Muscle of back (tissue), 11 donors: Measurements from ENCODE around the gene FRMD3. TPM values are rescaled to one million over a fixed set of nuclear protein-coding genes. Genes with fewer than 3 reads are reported as not detected.
"Not testable (repeated sequence)": the region's sequence is repeated elsewhere in the genome, so short reads cannot be mapped to it uniquely, and the experiment has no call there.

Experiments used
- DNase-seq, 3 donors: peaks; one replicate each; pipeline versions ENCODE4 v3.0.0 to v3.0.0-alpha.2; 2013
- polyA plus RNA-seq, 10 donors: library from polyadenylated mRNA; unstranded; fragments of 120-200 nt; gene quantifications; one replicate each; pipeline ENCODE4 v1.2.1, GENCODE V29; 2013; ENCODE audit not compliant: insufficient read length in 10 of 10

FRMD3 gene
- polyA plus RNA-seq, 10 donors: 22.5 to 37.8 (median 29.4) TPM

DNA sequence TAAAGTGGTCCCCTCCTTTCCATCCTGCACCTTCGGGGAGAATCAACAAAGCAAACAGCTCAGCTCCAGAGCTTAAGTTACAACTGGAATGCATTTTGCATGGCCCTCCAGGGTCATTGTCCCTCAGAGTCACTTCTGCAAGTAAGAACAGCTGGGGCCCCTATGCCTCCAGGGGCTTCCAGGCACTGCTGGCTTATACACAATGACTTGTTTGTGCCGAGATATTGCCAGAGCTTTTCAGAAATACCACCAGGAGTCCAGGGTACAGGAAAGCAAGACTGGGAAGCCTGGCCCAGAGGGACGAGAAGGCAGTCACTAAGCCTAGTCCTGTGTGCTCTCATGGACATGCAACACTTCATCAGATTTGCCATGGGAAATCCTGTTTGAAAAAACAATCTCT, 11.3 kb downstream of the FRMD3 start:
- no peak for DNase-seq

DNA sequence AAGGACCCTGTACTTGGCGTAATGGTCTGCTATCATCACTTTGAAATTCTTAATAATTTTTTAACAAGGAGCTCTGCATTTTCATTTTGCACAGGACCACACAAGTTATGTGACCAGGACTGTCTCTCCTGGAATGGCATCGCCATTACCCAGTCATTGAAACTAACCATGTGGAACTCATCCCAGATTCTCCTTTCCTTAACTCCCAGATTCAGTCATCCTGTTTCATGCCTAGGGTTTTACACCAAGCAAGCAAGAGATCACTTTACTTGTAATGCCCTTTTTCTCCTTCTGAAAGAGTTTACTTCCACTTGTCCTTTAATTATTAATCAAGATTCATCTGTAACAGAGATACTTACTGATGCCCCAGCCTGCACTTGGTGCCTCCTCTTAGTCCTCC, 12.0 kb downstream of the FRMD3 start:
- no peak for DNase-seq

DNA sequence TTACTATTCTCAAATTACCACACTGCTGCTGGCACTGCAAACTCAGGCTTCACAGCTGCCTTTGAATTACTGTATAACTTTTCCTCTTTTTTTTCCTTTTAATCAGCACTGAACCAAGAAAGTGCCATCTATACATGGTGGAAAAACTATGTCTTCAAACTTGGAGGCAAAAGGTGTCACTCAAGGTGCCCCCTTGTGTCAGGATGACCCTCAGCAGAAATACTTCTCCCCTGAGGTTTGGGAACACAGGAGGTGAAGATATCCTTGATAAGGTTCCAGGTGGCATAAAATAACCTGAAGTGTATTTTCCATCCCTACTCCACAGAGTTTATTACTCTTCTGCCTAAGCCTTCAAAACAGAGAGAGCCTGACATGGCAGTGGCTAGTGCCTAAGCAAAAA, 14.5 kb downstream of the FRMD3 start:
- DNase-seq: no peak

DNA sequence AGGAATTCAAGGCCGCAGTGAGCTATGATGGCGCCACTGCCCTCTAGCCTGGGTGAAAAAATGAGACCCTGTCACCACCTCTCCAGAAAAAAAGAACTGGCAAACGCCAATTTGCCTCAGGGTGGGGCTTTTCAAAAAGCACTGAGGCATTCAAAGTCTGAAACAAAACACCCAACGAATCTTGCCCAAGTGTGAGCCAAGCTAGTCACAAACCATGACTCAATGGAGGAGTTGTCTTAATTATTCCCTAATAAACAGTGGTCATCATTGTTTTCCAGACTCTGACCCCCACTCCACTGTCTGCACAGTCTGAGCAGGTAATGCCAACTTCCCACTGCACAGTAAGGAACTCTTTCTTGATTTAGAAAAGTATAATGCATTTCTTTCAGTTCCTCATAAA, 16.8 kb downstream of the FRMD3 start:
- DNase-seq: no peak

DNA sequence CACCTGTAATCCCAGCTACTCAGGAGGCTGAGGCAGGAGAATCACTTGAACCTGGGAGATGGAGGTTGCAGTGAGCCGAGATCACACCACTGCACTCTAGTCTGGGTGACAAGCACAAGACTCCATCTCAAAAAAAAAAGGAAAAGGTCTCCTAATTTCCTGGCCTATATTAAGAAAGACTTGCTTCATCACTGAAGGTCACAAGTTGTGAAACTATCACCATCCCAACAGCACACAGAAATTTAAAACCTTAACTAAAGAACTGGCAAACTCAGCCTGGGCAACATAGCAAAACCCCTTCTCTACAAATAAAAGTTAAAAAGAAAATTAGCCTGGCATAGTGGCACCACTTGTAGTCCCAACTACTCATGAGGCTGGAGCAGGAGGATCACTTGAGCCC, 17.2 kb downstream of the FRMD3 start:
- DNase-seq: no peak

DNA sequence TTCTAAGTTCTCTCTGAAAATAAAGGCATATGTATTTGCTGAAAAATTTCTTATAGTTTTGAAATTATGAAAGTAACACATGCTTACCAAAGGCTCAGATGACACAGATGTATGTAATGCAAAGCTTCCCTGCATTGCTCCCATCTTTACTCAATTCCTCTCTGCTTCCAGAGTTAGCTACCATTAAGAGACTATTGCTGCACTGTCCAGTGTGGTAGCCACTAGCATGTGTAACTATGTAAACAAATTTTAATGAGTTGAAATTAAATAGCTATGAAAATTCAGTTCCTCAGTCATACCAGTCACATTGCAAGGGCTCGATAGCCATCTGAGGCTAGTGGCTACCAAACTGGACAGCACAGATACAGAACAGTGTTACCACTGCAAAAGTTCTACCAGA, 17.9 kb downstream of the FRMD3 start:
- DNase-seq: no peak

DNA sequence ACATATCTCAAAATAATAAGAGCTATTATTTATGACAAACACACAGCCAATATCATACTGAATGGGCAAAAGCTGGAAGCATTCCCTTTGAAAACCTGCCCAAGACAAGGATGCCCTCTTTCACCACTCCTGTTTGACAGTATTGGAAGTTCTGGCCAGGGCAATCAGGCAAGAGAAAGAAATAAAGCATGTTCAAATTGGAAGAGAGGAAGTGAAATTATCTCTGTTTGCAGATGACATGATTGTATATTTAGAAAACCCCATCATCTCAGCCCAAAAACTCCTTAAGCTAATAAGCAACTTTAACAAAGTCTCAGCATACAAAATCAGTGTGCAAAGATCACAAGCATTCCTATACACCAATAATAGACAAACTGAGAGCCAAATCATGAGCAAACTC, 20.2 kb downstream of the FRMD3 start:
- DNase-seq: not testable (repeated sequence)

DNA sequence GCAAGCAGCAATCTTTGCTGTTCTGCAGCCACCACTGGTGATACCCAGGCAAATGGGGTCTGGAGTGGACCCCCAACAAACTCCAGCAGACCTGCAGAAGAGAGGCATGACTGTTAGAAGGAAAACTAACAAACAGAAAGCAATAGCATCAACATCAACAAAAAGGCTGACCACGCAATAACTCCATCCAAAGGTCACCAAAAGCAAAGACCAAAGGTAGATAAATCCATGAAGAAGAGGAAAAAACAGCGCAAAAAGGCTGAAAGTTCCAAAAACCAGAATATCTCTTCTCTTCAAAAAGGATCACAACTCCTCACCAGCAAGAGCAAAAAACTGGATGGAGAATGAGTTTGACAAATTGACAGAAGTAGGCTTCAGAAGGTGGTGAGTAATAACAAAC, 23.4 kb downstream of the FRMD3 start:
- DNase-seq: no peak

DNA sequence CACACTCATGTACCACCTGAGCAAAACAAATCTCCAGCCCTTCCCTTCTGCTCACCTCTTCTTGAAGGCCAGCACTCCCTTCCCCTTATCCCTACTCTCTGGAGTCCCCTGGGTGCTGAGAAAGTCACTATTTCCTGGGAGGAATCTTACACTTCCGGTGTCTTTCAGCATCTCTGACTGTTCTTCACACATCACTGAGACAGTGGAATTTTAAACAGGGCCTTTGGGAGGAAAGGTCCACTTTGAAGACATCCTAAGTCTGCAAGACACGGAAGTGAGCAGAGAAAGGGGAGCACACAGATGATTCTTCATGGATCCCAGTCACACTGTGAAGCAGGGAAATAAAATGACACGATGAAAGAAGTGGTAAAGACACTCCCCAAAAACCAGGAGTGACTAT, 25.6 kb downstream of the FRMD3 start:
- no peak for DNase-seq

DNA sequence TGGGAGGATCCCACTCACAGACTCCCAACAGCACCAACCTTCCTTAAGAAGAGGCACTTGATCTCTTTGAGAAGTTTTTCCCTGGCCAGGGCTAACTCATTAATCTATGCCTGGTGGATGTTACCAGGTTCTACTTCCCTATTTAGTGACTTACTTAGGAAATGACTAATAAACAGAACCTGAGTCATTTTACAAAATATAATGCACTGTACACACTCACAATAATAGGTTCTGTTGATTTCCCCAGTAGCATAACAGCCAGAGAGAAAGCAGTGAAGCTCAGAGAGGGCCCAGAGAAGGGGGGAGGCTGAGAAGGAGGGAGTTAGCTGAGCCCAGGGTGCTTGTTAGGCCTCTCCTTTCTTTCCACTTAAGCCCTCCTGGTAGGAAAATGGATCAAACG, 27.1 kb downstream of the FRMD3 start:
- DNase-seq: no peak

DNA sequence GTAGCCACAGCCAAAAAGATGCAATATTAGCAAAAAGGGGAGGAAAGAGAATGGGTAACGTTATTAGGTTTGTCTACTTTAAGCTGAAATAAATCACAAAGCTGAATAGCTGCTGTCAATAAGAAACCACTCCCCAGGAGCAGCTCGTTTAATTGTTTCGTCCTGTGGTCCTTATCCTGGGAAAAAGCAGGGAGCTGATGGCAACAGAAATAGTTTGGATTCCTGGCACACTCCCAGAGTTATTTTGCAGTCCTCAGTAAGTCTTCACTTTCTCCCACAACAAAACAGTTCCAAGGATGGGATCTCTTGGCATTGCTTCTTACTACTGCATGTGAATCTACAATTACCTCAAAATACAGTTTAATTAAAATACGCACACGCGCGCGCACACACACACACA, 28.8 kb downstream of the FRMD3 start:
- DNase-seq: peak; percentile 39 to 91 (median 65)

DNA sequence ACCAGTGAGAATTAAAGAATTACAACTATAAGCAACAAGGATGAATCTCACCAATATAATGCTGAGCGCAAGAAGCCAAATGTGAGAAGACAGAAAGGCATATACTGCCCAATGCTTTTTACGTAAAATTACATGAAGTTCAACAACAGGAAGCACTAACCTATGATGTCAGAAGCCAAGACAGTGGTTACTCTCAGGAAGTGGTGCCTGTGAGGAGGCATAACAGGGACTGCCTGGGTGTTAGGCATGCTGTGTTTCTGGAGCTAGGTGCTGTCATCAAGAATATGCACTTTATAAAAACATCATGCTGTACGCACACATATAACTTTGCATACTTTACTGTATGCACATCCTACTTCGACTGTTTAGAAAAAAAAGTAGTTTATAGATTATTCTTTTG, 30.1 kb downstream of the FRMD3 start:
- DNase-seq: no peak

DNA sequence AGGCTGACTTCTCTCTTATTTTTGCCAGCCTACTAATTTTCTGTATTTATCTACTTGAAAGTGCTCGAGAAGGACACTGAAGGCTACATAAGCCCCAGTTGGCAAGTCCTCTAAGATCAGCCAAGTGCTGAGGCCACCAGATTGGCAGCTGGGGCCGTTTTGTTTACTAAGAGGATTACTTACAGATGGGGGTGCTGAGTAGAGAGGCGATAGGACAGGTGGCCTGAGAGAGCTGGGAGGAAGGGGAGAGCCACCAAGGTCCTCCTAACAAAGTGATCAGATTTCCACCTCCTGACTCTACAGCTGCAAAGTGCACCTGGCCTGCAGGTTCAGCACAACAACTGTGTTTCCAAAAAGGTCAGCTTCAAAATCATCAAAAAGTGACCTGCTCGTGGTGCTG, 32.9 kb downstream of the FRMD3 start:
- DNase-seq: peak in 2 of 3 donors; percentile 25 to 32

DNA sequence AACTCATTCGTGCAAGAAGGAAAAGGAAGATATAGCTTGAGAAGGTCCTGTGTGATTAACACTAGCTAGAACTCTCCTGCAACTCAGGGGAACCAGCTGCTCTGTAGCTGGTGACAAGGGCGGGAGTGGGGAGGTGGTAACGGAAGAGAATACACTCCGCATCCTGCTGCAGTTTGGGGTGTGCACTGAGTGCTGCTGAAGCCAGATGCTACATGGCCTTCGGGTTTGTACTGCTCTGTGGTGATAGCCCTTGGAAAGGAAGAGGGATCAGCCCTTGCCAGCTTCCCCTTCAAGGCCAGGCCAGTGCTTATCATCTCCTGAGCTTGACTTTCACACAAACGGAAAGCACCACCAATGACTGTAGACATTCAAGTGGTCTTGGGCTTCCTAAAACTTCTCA, 34.3 kb downstream of the FRMD3 start:
- DNase-seq: no peak

DNA sequence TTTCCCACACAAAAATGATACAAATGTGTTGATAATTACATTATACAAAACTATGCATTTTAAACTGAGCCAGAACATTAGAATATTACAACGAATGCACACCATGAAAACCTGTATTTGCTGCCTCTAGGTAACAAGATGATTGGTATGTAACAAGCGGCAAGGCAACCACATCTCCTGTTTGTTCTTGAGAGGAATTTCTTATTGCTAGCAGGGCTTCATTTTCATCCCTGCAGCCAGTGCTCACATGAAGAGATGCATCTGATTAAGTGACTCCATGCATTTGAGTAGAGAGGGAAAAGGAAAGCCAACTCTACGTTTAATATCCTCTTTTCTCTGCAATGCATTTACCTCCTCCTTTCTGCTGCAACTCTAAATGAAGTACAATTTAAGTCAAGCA, 36.6 kb downstream of the FRMD3 start:
- no peak for DNase-seq

DNA sequence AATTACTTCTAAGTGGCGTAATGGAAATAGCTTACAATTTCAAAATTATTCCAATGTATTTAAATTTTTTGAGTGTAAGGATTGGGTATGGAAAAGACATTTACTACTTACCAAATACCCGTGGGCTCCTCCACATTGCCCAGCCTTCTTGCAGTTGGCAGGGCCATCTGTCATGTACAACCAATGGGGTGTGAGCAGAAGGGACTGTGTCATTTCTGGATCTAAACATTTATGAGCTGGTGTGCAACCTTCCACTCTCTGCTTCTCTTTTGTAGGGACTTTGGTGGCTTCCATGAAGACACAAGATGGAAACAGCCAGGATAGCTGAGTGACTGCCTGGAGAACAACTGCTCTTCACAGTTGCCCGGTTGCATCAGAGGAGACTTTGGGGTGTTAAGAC, 40.8 kb downstream of the FRMD3 start:
- DNase-seq: no peak

DNA sequence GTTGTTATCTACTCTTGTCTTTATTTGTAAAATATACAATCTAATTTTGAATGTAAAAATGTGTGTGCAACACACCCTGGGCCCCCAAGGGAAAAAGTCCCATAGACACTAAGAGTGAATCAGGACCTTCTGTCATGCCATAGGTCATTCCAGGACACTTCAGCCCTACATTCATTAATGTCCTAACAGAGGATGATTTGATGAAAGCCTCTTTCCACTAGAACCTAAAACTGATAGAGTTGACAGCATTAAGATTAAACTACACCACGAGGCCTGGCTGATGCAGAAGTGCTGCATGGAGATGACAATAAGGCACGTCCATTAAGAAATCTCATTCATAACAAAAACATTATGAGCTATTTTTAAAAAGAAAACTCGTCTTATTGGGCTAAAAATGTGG, 46.2 kb downstream of the FRMD3 start:
- DNase-seq: no peak

DNA sequence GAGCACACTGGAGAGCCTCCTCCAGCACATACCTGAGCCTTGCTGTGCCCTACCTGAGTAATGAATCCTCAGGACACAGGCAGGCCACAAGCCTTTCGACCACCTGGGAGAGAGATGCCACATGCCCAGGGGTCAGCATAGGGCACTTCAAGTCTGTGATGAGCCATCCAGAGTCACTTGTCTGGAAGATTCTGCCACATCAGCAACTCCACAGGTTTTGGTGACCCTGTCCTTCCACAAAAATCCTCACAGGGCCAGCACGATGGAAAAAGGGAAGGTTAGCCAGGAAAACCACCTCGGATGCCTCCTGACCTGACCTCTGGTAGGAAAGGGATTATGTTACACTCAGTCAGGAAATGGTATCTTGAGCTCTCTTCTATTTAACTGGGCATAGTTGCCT, 46.8 kb downstream of the FRMD3 start:
- no peak for DNase-seq

DNA sequence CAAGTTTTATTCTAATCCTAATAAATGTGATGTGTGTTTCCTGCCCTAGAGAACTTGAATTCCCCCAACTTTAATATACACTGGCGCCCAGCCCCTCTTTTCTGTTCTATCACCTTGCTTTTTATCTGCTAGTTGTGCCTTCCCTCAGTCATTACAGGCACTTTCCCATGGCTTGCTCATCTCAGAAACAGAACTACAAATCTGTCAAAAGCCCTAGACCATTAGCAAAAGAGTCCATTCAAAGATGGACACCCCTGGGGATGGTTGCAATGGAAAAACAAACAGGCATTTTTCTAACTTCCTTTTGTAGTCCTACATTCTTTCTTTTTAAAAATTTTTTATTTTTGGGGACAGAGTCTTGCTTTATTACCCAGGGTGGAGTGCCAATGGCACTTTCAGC, 48.2 kb downstream of the FRMD3 start:
- DNase-seq: no peak

DNA sequence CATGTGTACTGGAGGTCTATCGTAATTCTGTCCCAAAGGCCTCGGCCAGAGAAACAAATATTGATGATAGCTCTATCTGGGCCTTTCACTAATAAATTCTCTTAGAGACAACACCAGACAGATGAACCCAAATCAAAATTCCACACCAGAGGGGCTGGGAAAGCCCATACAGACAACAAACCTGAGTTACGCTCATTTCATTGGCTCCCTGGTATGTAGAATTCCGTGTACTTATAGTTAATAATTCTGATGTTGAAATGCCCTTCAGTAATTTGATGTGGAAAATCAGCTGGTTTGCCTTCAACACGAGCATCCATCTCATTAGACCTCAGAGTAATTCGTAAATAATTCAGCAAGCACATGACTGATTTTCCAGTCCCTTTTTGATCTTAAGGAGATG, 53.2 kb downstream of the FRMD3 start:
- DNase-seq: no peak

DNA sequence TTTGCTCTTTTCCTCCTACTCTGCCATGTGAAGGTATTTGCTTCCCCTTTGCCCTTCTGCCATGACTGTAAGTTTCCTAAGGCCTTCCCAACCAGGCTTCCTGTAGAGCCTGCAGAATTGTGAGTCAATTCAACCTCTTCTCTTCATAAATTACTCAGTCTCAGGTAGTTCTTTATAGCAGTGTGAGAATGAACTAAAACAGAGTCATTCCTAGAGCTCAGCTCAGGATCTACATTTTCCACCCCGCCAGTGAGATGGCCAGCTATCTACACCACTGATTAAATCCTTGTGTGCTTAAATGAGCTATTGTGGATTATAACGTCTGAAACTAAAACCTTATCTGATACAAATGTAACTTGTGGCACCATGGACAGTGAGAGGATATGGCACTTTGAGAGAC, 55.0 kb downstream of the FRMD3 start:
- no peak for DNase-seq

DNA sequence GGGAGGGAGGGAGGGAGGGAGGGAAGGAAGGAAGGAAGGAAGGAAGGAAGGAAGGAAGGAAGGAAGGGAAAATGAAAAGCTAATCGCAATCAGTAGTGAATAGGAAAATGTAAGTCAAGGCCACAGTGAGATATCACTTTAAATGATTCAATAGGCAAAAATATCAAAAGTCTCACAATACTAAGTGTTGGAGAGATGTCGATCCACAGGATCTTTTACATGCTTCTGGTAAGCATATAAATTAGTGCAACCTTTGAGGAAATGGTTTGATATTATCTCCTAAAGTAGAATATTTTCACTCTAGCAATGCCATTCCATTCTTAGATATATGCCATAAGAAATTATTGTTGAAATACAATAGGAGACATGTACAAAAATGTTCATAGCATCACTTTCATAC, 58.4 kb downstream of the FRMD3 start:
- DNase-seq: no peak

DNA sequence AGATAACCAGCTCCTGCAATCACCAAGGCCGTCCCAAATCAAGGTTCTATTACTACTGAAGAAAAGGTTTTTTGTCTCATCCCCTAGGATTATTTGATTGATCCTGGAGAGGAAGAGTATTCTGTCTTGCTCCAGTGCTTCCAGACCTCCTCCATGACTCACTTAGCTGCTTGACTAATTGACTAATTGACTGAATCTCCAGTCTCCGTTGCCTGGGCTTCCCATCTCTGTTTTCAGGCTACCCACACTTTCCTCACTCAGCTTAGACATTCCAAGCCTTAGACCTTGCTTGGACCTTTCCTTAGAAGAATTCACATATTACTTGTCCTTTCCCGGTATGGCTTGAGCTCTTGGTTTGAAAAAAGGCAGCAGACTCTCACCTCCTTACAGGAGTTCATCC, 60.6 kb downstream of the FRMD3 start:
- DNase-seq: peak in 1 of 3 donors; percentile 14

DNA sequence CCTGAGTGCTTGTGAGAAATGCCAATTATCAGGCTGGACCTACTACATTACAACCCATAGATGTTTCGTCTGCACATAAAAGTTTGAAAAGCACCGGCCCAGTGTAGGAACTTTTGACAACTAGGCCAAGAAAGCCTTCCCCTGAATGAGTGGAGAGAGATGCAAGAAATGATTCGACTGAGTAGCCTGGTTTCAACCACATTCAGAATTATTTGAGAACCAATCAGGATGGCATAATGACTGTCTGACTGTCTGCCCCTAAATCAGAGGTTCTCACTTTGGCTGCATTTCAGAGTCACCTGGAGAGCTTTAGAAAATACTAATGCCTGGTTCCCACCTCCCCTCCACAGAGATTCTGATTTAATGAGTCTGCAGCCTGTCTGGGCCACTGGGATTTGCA, 61.1 kb downstream of the FRMD3 start:
- DNase-seq: no peak

DNA sequence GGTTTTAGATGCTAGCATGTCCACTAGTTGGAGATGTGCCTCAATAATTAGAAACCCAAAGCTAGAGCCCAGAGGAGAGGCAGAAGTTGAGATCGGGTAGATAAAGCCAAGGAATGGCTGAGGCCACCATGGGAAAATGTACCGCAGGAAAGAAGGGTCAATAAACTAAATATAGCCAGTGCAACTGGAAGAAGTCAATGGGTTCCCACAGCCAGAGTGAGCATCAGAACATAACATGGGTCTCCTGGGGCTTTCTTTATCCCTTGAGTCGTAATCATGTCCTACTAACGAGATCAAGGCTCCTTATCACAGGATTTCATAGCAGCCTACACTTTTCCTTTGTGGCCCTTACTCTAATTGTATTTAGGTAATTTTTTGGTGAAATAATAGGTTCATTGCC, 61.7 kb downstream of the FRMD3 start:
- DNase-seq: no peak
